RPMI7951 (cell line): Measurements from ENCODE around the gene EVA1A. TPM values are rescaled to one million over a fixed set of nuclear protein-coding genes. Genes with fewer than 3 reads are reported as not detected.
"Not testable (repeated sequence)": the region's sequence is repeated elsewhere in the genome, so short reads cannot be mapped to it uniquely, and the experiment has no call there.

Source experiments
- DNase-seq: peaks from one replicate; pipeline ENCODE4 v3.0.0-alpha.2; 2012; ENCODE audit warnings: low read depth
- total RNA-seq: library from RNA; depleted of rRNA; stranded (reverse); fragments of >200 nt; shearing (Covaris generic); gene quantifications from 2 replicates; pipeline ENCODE4 v1.2.3, GENCODE V29; 2014

The EVA1A gene
- total RNA-seq, 1 experiment from 2014 or later: 68.7 TPM

DNA sequence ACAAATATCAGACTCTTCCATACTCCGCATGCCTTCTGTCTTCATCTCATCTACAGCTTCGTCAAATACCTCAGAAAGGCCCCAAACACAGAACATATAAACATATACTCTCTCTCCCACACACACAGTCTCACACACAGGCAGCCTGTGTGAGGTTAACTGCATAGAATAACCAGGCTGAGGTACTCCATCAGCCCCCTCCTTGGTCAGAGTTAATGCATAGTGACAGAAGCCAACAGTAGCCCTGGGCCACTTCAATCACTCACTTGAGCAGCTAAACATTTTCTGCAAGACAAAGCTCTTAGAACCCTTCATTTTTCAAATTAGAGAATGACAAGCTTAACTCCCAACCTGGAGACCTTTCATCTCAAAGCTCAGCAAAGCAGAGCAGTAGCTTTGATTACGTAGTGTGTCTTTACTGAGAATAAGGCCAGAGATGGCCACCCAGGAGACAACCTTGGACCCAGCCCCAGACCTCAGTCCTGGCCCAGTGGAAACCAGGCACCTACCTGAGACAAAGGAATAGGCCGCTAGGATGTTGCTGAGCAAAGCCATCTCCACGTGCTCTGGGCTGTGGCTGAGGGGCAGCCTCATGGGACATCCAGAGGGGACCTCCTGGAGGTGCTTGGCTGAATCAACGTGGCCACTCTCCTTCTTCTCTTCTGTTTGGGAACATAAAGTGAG lies 43.0 kb downstream of the EVA1A start:
- no peak for DNase-seq

DNA sequence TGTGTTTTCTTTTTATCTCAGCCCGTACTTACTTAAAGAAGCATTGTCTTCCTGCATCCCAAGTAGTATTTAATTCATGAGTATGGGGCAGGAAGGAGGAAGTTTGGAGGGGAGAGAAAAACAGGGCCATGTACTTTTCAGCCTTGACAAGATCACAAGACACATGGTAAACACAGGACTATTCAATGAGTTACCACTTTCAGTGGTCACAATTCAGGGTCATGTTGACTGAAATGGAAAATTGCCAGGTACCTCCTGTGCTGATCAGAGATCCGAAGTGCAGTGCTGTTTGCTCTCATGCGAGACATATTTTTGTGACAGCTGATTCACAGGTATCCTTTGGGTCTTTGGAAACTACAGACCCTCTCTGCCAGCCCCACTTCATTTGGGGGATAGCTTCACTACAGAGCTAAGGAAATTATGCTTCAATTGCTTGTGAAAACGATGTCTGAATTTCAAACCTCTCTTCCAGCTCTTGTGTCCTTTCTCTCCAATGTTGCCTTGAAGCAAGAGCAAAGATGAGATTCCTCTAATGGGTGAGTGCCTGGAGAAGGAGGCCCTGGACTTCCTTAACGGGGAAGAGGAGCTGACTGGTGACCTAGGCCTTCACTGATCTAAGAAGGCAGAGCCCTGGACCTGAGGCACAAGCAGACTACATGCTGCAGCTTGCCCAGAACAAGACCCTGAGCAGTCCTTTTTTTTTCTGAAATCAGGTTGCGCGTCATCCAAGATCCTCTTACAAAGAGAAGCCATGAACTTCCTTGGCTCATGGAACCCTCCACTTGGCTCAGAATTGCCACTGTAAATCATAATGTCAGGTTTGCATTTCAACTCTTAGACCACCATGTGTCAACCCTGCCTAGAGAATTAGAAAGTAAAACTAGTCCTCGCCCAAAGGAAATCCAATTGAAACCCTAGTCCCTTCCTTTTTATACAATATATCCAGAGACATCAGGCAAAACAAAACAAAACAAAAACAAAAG lies 44.1 kb downstream of the EVA1A start:
- no peak for DNase-seq

DNA sequence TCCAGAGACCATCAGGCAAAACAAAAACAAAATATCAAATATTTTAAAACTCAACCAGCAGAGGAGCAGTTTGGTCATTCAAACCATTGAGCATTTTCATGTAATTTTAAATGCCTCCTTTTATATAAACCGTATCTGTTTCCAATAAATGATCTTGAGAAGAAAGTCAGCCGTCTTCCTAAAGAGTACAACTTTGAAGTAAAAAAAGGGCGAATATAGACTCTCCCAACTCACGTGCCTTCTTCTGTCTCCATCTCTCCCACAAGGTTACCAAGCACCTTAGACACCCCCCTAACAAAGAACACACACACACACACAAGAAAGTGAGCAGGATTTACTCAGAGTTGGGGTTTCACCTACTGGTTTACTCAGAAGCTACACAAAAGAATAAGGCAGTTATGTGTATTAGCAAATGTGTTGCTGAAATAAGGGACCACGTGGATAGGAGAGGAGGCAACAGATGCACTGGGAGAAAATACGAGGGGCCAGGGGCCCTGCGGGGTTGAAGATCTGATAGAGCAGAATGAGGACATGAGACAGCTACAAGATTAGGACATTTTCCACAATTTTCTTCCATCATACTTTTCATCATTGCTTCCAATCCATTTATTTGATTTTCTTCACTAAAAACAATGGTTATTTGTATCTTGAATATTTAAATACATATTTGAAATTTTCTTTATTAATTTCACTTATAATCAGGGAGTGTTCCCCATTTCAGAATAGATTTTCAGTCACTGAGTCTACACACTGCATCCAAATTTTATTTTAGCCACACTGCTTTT lies 45.0 kb downstream of the EVA1A start:
- no peak for DNase-seq

- no peak for DNase-seq
These were observed 47.0 kb downstream of the EVA1A start for GRCh38 chr2:75513616-75514170.

GRCh38 chr2:75512455-75513212 lies 48.1 kb downstream of the EVA1A start:
- peak; percentile 28 for DNase-seq

GRCh38 chr2:75506101-75506697 lies 54.5 kb downstream of the EVA1A start:
- DNase-seq: no peak

- DNase-seq: no peak
These were observed 55.7 kb downstream of the EVA1A start for GRCh38 chr2:75505012-75505411.

- DNase-seq: peak; percentile 95
These were observed 57.6 kb downstream of the EVA1A start for GRCh38 chr2:75503048-75503607.

GRCh38 chr2:75500633-75501032 lies 60.1 kb downstream of the EVA1A start:
- DNase-seq: peak; percentile 88

- no peak for DNase-seq
These were observed 61.2 kb downstream of the EVA1A start for GRCh38 chr2:75499534-75499933.

- DNase-seq: peak; percentile 49
These were observed 61.8 kb downstream of the EVA1A start for GRCh38 chr2:75498907-75499306.

DNA sequence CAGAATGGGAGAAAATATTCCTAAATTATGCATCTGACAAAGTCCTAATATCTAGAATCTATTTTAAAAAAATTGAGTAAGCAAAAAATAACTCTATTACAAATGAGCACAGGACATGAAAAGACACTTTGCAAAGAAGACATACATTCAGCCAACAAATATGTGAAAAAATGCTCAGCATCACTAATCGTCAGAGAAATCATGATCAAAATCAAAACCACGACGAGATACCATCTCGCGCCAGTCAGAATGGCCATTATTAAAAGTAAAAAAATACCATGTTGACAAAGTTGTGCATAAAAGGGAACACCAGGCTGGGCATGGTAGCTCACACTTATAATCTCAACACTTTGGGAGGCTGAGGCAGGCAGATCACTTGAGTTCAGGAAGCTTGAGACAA lies 63.5 kb downstream of the EVA1A start:
- peak; percentile 31 for DNase-seq

DNA sequence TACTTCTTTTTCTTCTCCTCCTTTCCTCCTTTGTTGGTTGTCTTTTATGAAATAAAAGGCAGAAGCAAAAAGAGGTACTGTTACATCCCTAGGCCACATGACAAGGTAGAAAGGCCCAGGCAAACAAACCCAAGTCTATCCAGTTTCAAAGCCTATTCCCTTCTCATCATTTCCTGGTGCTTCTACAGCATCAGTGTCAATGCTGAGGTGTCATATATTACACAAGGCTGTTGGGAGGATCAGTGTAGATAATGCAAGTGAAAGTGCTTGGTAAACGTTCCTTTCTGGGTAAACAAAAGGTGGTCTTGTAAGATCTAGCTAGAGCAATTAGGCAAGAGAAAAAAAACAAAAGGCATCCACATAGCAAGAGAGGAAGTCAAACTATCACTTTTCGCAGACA lies 64.9 kb downstream of the EVA1A start:
- DNase-seq: no peak

GRCh38 chr2:75494137-75494769 lies 66.5 kb downstream of the EVA1A start:
- DNase-seq: peak; percentile 84

DNA sequence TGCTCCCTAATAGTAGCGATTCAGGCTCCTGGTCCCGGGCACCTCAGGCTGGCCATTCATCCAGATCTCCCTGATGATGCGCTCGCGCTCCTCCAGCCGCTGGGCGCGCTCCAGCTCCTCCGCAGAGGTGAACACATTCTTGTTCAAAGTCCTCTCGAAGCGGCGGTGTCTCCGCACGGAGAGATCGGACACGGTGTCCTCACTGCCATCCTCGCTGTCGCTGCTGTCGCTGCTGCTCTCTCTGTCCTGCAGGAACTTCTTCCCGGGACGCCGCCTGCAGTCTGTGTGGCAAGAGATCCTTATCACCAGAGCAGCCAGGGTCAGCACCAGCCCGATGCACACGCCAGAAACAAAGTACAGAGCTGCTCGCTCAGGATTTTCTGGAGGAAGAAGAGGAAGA lies 67.5 kb downstream of the EVA1A start:
- DNase-seq: no peak

DNA sequence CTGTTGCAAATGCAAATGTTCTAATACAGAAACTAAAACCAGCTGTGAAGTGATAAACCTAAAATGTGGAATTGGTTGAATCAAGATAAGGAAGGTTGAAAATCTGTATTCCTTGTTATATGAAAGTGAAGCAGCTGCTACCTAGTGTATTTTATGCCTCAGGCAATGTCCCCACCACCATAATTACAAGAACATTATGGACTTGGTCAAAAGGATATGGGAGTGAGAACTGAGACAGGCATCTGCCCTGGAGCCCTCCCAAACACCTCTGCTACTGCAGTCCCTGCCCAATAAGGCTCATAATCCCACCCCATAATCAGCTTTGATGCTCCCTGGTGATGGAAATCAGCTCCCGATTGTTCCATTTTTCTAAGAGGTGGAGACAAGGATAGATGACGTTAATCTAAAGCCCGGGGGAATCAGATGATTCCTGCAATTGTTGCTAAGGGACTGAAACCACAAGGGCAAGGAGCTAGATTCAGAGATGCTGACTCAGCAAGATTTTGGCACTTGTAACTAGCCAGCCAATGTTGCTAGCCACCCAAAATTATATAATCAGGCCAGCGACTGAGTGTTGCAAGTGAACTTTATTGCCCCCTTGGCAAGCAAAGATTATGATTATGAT lies 69.5 kb downstream of the EVA1A start:
- DNase-seq: peak; percentile 82

DNA sequence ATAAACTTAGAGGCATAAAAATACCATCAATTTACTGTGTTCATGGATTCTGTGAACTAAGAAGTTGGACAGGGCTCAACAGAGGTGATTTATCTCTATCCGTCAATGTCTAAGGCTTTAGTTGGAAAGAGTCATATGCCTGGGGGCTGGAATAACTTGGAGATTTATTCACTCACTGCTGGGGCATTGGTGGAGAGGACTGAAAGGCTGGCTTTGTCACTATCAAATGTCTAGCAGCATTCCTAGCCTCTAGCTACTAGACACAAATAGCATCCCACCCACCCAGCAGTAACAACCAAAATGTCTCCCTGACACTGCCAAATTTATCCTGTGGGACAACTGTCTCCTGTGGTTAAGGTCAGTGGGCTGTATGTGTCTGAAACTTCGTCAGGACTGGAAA lies 71.0 kb downstream of the EVA1A start:
- peak; percentile 86 for DNase-seq

- no peak for DNase-seq
These were observed 72.6 kb downstream of the EVA1A start for GRCh38 chr2:75488157-75488556.

DNA sequence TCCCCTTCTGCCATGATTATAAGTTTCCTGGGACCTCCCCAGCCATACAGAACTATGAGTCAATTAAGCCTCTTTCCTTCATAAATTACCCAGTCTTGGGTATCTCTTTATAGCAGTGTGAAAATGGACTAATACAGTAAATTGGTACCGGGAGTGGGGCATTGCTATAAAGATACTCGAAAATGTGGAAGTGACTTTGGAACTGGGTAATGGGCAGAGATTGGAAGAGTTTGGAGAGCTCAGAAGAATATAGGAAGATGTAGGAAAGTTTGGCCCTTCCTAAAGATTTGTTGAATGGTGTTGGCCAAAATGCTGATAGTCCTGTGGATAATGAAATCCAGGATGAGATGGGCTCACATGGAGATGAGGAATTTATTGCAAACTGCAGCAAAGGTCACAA lies 74.0 kb downstream of the EVA1A start:
- not testable (repeated sequence) for DNase-seq
